Effector CD4-positive, alpha-beta T cell (primary cell): ENCODE data around the gene FAM210B.
"Not testable (repeated sequence)": the region's sequence is repeated elsewhere in the genome, so short reads cannot be mapped to it uniquely, and the experiment has no call there.

Source experiments
- DNase-seq: peaks from one replicate; pipeline ENCODE4 v3.0.0-alpha.2; 2020

FAM210B gene

DNA sequence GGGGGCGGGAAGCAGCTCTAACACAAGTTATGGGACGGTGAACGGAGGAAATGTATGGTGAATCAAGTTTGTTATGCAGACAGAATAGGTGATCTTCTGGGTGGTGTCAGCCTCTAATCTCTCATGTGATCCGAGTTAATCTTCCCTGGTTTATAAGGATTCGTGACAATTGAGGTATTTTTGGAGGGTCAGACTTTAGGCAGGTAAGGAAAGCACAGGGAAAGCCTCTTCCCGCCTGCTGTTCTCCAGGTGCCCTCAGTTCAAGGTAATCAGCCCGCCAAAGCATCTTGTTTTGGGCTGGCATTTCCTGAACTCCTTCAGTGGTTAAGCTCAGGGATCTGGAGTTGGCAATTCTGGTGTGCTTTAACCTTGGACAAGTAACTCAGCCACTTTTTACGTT lies 34.9 kb downstream of the FAM210B start:
- no peak for DNase-seq

DNA sequence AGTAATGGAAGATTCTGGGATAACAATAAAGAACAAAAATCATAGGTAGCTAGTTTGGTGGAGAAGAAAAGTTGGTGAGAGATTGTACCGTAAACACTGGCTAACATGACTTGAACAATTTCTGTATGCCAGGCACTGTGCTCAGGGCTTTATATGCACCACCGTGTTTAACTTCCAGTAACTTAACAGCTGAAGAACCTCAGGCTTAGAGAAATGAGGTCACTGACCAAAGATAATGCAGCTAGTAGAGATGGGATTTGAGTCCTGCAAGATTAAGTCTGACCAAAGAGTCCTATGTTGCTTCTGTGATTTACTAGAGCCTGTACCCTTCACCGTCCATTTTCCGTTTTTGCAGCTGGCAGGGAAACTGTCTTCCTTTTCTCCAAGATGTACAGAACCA lies 36.4 kb downstream of the FAM210B start:
- DNase-seq, result no peak

DNA sequence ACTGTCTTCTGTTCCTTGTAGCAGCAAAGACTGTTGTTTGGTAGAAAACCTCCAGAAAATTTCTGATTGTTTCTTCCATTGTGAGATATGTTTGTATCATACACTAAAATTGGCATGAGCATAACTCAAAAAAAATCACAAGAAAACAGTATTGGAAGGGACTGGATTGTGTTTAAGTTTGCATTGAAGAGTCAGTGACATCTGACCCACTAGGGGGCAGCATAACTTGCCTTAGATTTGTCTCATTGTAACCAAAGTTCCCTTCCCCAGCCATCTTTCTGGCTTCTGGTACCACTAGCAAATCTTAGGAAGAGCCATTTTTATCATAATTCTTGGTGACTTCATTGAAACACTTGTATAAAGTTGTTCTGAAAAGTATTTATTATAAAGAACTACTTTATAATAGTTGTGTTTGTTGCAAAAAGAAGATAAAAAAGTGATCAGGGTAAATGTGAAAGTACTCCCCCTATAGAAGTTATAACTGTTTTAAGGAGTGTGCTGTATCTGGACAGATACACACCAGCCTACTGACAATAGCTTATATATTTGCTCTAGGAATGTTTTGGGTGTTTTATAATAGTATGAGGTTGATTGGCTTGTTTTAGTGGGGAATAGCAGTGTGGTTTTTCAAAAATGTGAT lies 41.3 kb downstream of the FAM210B start:
- DNase-seq, result peak; percentile 65

DNA sequence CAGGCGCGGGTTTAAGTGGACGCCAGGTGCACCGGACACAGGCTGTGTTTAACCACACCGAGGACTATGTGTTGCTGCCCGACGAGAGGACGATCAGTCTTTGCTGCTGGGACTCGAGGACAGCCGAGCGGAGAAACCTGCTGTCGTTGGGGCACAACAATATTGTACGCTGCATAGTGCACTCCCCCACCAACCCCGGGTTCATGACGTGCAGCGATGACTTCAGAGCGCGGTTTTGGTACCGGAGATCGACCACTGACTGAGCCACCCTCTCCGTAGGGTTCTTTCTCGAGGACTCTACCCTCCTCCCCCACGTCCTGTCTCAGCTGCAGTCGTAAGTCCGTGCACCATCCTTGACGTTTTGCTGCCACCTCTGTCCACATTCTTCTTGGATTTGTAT lies 44.7 kb downstream of the FAM210B start:
- DNase-seq, result no peak

DNA sequence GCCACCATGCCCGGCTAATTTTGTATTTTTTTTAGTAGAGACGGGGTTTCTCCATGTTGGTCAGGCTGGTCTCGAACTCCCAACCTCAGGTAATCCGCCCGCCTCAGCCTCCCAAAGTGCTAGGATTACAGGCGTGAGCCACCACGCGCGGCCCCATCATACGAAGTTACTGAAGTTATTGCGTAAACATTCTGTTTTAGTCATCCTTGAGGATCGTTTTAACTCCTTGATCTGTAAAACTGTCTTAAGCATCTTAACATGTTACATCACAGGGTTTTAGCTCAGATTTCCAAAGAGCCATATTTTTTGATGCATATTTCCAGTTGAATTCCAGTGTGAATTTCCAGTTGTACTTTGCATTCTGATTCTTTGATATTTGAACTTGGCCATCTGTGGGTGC lies 46.6 kb downstream of the FAM210B start:
- DNase-seq, result not testable (repeated sequence)

DNA sequence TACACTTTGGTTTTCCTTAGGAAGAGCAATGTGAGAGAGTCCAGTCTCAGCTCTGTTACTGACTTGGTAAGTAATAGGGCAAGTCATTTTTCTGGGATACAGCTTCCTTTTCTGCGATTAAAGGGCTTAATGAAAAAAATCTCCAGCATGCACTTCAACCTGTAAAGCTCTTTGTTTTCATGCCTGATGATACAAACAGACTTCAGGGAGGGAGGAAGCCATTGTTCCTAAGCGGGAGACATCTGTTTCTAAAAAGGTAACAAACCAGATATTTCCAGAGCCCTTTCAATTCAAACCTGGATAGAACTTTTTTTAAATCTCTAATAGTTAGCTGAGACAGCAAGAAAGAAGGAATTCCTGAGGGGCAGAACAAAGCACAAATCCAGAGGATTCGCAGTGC lies 48.1 kb downstream of the FAM210B start:
- no peak for DNase-seq

DNA sequence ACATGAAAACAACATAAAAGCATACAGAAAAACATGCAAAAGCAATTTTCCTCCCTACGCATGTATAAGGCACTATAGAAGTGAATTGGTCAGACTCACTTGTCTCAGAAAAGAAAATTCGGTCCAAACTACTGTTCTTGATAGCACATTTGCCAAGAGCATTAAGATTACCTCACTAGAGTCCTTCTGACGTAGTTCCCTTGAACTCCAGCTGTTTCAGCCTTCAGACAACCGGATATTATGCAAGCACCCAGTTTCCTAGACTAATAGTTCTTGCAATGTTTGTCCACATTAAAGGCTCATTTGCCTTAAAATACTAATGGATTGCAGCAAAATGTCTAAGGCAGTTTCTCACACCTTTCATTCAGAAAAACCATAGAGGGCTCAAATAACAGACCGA lies 50.7 kb downstream of the FAM210B start:
- no peak for DNase-seq

DNA sequence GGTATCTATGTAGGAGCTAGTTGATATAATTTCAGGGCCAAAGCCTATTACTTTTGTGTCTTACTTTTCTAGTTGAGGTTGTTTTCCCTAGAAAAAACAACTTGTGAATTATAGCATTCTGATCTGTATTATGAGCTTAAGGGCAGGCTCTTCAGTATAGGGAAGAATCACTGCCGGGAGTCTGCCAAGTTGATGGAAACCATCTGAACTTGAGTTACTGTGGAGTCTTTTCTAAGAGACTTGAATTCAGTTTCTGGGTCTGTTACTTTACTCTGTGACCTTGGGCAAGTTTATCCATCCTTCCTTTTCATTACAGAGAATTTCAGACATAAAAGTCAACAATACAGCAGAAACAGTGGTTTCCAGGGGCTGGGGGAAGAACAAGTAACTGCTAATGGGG lies 51.2 kb downstream of the FAM210B start:
- no peak for DNase-seq

DNA sequence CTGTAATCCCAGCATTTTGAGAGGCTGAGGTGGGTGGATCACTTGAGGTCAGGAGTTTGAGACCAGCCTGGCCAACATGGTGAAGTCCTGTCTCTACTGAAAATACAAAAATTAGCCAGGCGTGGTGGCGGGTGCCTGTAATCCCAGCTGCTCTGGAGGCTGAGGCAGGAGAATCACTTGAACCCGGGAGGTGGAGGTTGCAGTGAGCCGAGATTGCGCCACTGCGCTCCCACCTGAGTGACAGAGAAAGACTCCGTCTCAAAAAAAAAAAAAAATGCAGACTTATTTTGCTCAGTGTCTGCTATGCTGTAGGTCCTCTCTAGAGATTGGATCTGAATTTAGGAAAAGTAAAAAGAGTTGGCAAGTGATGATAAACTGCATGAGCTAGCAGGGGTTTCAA lies 52.5 kb downstream of the FAM210B start:
- not testable (repeated sequence) for DNase-seq

DNA sequence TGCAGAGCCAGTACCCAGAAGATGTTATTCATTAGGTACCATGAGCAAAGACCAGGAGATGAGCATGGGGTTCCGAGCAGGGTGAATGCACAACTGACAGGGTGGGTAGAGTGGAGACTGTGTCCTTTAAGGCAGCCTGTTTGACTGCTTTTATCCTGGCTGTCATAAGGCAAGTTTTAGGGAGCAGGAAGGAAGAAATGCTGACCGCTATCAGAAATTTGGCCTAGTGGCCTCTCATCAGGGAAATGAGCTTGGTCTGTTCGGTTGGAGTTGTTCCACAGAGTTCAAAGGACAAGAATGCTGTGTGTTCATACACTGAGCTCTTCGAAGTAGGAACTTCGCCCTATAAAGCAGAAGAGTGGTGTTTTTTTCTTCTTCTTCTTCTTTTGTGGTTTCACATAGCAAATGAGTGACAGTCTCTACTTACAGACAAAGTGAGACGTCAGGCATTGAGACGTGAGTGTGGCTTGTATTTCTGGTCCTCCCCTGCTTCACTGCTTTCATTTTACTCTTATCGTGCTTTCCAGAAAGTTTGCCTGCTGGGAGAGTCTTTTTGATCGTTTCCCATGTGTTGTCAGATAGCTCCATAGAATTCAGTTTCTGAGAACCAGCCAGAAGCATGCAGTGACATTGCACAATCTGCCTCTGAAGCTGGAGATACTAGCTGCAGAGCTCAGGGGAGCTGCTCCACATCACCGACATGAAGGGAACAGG lies 53.1 kb downstream of the FAM210B start, which contains the start of gene CASS4:
Gene CASS4, plus strand, starts transcription at position 502 of the 714 bp plus-strand sequence. Its CDS starts 199 bp downstream, at position 701.
- DNase-seq, result no peak

DNA sequence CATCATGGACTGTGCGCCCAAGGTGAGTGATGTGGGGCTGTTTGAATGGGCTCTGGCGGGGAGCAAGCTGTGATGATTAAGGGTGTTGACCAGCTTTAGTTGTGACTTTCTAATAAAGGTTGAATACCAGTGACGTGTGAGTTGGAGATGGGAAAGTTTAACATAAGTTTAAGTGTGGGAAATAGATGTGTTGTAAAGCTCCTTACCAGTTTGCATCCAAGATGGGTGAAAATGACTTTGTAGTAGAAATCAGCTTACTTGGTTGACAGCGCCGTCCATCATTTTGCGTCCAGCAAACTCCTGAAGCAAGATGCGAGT lies 53.7 kb downstream of the FAM210B start:
- DNase-seq, result no peak

DNA sequence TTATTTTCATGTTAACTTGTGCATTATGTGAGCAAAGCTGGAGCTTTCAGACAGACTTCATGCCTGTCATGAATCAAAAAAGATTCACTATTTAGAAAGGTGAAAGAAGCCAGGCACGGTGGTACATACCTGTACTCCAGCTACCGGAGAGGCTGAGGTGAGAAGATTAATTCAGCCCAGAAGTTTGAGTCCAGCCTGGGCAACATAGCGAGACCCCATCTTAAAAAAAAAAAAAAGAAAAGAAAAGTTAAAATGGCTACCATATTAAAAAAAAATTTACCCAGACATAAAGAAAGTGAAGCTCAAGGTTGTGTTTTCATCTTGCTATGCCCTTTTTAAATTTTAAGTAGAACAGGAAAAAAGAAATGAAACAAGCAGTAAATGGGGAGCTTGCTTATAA lies 54.2 kb downstream of the FAM210B start:
- no peak for DNase-seq

DNA sequence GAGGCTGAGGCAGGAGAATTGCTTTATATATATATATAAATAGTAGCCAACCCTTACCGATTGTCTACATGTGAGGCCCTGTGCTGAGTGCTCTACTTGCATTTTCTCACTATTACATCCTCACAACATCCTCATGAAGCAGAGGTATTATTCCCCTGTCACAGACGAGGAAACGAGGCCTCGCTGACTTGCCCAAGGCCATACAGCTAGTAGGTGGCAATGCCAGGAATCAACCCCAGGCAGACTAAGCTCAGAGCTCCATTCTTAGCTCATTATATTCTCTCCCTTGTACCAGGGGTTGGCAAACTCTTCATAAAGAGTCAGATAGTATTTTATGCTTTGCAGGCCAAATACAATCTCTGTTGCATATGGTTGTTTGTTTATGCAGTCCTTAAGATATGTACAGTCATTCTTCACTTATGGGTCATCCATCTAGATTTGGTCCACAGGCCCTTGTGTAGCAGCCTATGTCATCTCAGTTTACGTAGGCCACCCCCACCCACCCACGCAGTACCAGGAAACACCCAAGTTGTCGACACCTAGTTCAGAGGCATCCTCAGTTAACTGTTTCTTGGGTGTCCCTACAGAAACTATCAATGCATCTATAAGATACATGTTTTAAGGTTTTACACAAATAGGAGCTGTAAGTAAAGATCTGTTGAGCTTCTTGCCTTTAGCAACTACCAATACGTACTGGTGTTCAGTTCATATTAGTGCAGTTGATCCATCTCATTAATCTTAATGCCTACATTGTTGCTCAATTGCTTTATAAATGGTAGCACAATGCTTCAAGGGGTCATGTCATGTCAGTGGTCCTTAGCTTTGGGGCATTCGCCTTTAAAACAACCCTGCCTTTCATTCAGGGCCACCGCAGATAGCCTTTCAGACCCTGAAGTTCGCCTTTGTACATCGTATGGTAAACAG lies 56.3 kb downstream of the FAM210B start:
- no peak for DNase-seq

DNA sequence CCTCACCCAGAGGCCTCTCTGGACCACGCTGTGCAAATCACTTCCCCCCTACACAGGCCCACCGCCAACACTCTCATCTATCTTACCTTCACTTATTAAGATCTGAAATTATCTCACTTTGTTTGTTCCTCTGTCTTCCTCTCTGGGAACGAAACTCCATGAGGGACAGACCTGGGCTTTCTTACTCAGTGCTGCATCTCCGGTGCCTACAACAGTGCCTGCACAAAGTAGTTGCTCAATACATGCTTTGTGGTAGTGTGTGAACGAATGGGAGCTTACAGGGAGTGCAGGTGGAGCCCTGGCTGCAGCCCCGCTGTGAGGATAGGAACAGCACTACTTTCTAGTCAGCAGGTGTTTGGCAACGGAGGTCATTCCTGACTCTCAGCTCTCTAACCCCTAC lies 58.6 kb downstream of the FAM210B start:
- no peak for DNase-seq

DNA sequence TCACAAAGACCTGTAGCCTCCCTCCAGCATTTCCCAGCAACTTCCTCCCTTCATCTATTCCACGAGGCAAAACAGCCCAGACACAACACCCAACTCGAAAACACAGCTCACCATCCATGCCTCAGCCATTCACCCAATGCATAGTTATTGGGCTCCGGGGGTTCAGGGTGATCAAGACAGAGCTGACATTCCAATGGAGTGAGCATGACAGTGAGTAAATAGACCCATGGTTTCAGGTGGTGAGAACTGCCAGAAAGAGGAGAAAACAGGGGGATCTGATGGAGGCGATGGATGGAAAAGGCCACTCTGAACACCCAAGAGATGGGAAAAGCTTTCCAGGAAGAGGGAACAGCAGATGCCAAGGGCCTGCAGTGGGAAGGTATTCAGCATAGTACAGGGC lies 59.1 kb downstream of the FAM210B start:
- DNase-seq, result no peak
